Lung (tissue), 12 donors: ENCODE measurements around the gene CDH4. TPM values are rescaled to one million over a fixed set of nuclear protein-coding genes. Genes with fewer than 3 reads are reported as not detected.

Experiments
- ATAC-seq: fragments of 200-7000 bp; cut with Tn5 transposase; one replicate; pipeline ENCODE4 v1.9.1; 2020; ENCODE audit warnings: moderate number of reproducible peaks; ENCODE audit not compliant: insufficient read depth, low FRiP score
- DNase-seq, 3 donors: peaks; one replicate each; pipeline ENCODE4 v3.0.0-alpha.2; 2013 to 2017
- H3K27ac ChIP-seq, 2 donors: one replicate each; pipeline ENCODE4 v1.5.1; 2013; ENCODE audit warnings: mild to moderate bottlenecking in 2 of 2, moderate library complexity in 2 of 2, control low read depth in 1 of 2, inconsistent platforms in 1 of 2, low read depth in 1 of 2, low read length in 1 of 2
- H3K27me3 ChIP-seq, 3 donors: one replicate each; pipeline ENCODE4 v1.5.1; 2013; ENCODE audit warnings: low read length in 2 of 3; ENCODE audit not compliant: control insufficient read depth in 3 of 3, insufficient read depth in 3 of 3
- H3K36me3 ChIP-seq, 4 donors: one replicate each; pipeline ENCODE4 v1.5.1; 2013; ENCODE audit warnings: low read length in 4 of 4, mild to moderate bottlenecking in 1 of 4, moderate library complexity in 1 of 4; ENCODE audit not compliant: control insufficient read depth in 4 of 4, insufficient read depth in 4 of 4
- H3K4me1 ChIP-seq, 5 donors: one replicate each; pipeline ENCODE4 v1.5.1; 2013; ENCODE audit warnings: low read length in 5 of 5, mild to moderate bottlenecking in 2 of 5, moderate library complexity in 1 of 5; ENCODE audit not compliant: control insufficient read depth in 5 of 5, insufficient read depth in 5 of 5
- H3K4me3 ChIP-seq: one replicate; pipeline ENCODE4 v1.5.1; 2013; ENCODE audit warnings: mild to moderate bottlenecking, control low read depth, moderate library complexity
- H3K9ac ChIP-seq, 2 donors: one replicate each; pipeline ENCODE4 v1.5.1; 2013; ENCODE audit warnings: low read length in 2 of 2, control low read depth in 1 of 2; ENCODE audit not compliant: insufficient read depth in 1 of 2
- H3K9me3 ChIP-seq, 4 donors: one replicate each; pipeline ENCODE4 v1.5.1; 2013; ENCODE audit warnings: low read length in 3 of 4, mild to moderate bottlenecking in 1 of 4, moderate library complexity in 1 of 4; ENCODE audit not compliant: control insufficient read depth in 4 of 4, insufficient read depth in 3 of 4
- WGBS, 2 donors: extraction: QIAGEN DNeasy Blood & Tissue Kit; methylation state at CpG; one replicate each; pipeline ENCODE4 v1.1.7; 2013; 5-methylcytosine and 5-hydroxymethylcytosine counted together
- polyA plus RNA-seq, 2 donors: library from polyadenylated mRNA; stranded (reverse); fragments of 200-250 nt; gene quantifications; one replicate each; pipeline ENCODE4 v1.2.1, GENCODE V29; 2013
- total RNA-seq, 2 donors: library from RNA; depleted of rRNA in 1 of 2; stranded (reverse); fragments of >200 nt in 1 of 2; gene quantifications; one replicate each; pipeline ENCODE4 v1.2.1, GENCODE V29; 2014 to 2021
- TF ChIP-seq, protein P1 (sequence below): IDR thresholded peaks from 2 replicates; pipeline ENCODE4 v1.5.1; 2012; ENCODE audit warnings: mild to moderate bottlenecking; ENCODE audit errors: control extremely low read depth, extremely low read depth
- donor health status: control.
- donor health status: control.
- donor health status: Bipolar disorder and iron deficiency.
- donor health status: healthy.
- donor health status: DM: yes; HTN: yes; CAD: no.

Gene CDH4
- total and polyA plus RNA-seq, 4 donors: 0.10 to 2.1 (median 0.34) TPM

DNA sequence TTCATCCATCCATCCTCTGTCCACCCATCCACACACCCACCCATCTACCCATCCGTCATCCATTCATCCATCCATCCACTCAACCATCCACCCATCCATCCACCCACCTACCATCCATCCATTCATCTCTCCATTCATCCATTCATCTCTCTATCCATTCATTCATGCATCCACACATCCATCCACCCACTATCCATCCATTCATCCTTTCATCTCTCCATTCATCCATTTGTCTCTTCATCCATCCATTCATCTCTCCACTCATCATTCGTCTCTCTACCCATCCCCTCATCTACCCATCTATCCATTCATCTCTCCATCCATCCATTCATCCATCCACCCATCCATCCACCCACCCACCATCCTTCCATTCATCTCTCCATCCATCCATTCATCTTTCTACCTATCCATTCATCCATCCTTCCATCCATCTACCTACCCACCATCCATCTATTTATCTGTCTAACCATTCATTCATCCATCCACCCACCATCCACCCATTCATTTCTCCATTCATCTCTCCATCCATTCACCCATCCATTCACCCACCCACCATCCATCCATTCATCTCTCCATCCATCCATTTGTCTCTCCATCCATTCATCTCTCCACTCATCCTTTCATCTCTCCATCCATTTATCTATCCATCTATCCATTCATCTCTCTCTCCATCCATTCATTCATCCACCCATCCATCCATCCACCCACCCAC is 538.2 kb downstream of the CDH4 start:
- no peak overlapping the region for H3K27ac ChIP-seq
- ATAC-seq: no peak
- no peak overlapping the region for H3K4me3 ChIP-seq
- DNase-seq: no peak
- 94 to 97% methylated on average over 2 of the region's 2 CpGs for WGBS, 2 donors
- H3K9me3 ChIP-seq: peaks cover 0 to 2% (median 0%) of the 10 kb centered on the region in 4 donors
- H3K27me3 ChIP-seq: peaks cover 0 to 5% (median 4%) of the 10 kb centered on the region in 3 donors
- TF ChIP-seq, protein P1, sequence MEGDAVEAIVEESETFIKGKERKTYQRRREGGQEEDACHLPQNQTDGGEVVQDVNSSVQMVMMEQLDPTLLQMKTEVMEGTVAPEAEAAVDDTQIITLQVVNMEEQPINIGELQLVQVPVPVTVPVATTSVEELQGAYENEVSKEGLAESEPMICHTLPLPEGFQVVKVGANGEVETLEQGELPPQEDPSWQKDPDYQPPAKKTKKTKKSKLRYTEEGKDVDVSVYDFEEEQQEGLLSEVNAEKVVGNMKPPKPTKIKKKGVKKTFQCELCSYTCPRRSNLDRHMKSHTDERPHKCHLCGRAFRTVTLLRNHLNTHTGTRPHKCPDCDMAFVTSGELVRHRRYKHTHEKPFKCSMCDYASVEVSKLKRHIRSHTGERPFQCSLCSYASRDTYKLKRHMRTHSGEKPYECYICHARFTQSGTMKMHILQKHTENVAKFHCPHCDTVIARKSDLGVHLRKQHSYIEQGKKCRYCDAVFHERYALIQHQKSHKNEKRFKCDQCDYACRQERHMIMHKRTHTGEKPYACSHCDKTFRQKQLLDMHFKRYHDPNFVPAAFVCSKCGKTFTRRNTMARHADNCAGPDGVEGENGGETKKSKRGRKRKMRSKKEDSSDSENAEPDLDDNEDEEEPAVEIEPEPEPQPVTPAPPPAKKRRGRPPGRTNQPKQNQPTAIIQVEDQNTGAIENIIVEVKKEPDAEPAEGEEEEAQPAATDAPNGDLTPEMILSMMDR: no peak
- no peaks in the 10 kb centered on the region for H3K4me1 ChIP-seq
- no peaks in the 10 kb centered on the region for H3K36me3 ChIP-seq
- no peak overlapping the region for H3K9ac ChIP-seq

DNA sequence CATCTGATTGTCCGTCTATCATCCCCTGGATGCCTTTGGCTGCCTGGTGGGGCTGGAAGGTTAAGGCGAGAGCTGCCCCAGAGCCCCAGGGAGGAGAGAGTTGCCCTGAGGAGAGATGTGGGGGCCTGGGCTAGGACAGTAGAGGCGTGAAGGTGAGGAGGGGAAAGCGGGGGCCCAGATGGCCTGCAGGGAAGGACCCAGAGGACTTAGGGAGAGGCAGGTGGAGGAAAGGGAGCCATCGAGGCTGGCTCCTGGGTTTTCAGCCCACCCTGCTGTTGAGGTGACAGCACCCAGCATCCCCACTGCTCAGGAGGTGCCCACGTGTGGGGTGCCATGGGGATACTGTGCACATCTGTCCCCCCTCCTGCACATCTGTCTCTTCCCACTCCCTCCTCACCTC is 539.9 kb downstream of the CDH4 start:
- WGBS, 2 donors: 78 to 90% methylated on average over 5 to 6 of the region's 6 CpGs

DNA sequence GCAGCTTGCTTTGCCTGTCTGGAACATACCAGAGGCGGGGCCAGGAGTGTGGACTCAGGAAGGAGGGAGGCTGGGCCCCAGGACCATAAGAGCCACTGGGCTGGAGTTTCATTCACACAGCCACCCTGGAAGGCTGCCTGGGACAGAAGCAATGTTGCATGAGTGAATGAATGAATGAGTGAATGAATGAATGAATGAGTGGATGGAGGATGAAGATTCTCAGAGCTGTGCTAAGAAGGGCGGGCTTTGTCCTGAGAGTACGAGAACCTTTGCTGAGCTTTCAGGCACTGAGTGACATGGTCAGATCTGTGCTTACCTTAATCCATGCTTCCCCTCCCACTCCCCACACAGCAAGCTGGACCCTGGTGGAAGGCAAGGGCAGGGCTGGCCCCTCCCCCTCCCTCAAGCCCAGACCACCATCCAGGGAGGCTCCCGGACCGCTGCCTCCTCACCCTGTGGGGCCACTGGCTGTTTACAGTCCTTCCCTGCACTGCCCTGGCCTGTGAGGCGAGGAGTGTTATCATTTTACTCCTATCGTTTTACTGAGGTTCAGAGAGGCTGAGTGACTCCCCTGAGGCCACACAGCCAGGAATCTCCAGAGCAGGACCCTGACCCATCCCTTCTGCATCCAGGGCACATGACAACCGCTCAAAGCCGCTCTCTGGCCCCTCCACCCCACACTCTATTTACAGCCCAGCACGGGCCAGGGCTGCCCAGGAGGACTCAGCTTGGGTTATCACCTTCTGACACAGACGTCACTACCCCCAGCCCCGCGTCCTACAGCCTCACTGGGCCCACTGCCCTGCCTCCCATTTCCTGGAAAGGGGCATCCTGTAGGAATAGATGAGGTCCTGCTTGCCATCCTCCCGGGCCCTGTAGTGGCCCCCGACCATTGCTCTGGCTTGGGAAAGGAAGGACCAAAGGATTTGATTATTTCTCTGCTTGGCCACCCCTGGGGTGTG is 543.9 kb downstream of the CDH4 start:
- WGBS, 2 donors: 55 to 78% methylated on average over 15 of the region's 15 CpGs
- no peaks in the 10 kb centered on the region for H3K36me3 ChIP-seq
- ATAC-seq (no peak), DNase-seq (no peak)
- H3K9me3 ChIP-seq: no peaks in the 10 kb centered on the region
- no peaks in the 10 kb centered on the region for H3K27me3 ChIP-seq
- H3K27ac ChIP-seq: no peak overlapping the region
- H3K9ac ChIP-seq: no peak overlapping the region
- TF ChIP-seq, protein P1: no peak
- no peaks in the 10 kb centered on the region for H3K4me1 ChIP-seq
- no peak overlapping the region for H3K4me3 ChIP-seq

More for the DNA sequence above, 539.9 kb downstream of the CDH4 start:
- Histone ChIP-seq H3K9me3 (peaks cover 0 to 2% (median 0%) of the 10 kb centered on the region in 4 donors), H3K27ac (no peak overlapping the region), H3K9ac (no peak overlapping the region), H3K36me3 (no peaks in the 10 kb centered on the region), H3K4me1 (no peaks in the 10 kb centered on the region), H3K27me3 (peaks cover 0 to 5% (median 4%) of the 10 kb centered on the region in 3 donors), H3K4me3 (no peak overlapping the region)
- no peak for ATAC-seq
- DNase-seq: no peak
- TF ChIP-seq, protein P1: no peak
